Measurements from ENCODE around the gene WDR89. TPM values are rescaled to one million over a fixed set of nuclear protein-coding genes. Genes with fewer than 3 reads are reported as not detected.

The WDR89 gene
- total and polyA plus RNA-seq, 9 donors, result 6.7 to 20.2 (median 13.4) TPM

DNA sequence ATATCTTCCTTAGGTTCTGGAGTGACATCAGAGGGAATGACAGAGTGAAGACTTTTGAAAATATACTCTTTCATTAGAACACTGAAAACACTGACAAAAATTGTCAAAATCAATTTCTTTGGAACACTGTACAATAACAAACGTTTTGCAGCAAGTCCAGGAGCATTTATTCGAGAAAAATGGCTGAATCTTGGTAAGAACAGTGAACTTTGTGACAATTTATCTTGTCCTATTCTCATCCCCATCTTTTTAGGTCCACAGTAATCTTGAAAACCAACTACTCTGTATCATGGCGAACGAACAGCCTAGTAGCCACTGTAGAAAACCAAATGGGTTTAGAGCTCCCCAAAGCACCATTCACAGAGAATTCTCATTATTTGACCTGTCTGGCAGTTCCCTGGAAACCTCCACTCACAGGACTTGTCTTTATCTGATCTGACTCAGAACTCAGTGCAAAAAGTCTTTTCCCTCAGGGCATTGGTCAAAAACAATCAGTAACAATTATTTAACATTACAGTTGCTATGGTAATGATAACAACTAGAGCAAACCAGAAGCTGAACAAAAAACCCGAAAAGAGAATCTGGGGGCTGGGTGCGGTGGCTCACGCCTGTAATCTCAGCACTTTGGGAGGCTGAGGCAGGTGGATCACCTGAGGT is 78.2 kb downstream of the WDR89 start:
- WGBS, 3 donors, result 80 to 83% (median 81%) methylated on average over 7 of the region's 7 CpGs

DNA sequence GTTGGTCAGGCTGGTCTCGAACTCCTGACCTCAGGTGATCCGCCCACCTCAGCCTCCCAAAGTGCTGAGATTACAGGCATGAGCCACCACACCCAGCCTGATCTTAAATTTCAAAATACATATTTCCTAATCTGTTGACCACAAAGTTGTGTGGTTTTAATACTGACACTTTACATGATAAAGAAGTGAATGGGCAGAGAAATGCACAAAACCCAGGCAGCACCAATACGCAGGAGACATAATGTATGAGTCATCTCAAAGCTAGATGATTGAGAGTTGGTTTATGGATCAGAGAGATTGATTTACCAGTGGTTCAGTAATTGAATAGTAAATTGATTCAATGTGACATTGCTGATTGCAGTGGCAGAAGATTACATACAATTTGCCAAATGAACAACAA is 79.3 kb downstream of the WDR89 start:
- H3K36me3 ChIP-seq, result no peaks in the 10 kb centered on the region
- WGBS, 3 donors, result 89 to 95% (median 91%) methylated on average over 3 of the region's 3 CpGs

More for the DNA sequence above, 78.2 kb downstream of the WDR89 start:
- TF ChIP-seq EP300 (IDR thresholded peaks at IDR 0.05) (no peak), POLR2A (IDR thresholded peaks at IDR 0.05) (no peak)
- TF ChIP-seq, protein P1, sequence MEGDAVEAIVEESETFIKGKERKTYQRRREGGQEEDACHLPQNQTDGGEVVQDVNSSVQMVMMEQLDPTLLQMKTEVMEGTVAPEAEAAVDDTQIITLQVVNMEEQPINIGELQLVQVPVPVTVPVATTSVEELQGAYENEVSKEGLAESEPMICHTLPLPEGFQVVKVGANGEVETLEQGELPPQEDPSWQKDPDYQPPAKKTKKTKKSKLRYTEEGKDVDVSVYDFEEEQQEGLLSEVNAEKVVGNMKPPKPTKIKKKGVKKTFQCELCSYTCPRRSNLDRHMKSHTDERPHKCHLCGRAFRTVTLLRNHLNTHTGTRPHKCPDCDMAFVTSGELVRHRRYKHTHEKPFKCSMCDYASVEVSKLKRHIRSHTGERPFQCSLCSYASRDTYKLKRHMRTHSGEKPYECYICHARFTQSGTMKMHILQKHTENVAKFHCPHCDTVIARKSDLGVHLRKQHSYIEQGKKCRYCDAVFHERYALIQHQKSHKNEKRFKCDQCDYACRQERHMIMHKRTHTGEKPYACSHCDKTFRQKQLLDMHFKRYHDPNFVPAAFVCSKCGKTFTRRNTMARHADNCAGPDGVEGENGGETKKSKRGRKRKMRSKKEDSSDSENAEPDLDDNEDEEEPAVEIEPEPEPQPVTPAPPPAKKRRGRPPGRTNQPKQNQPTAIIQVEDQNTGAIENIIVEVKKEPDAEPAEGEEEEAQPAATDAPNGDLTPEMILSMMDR (IDR thresholded peaks at IDR 0.05), result no peak
- no peak overlapping the region for H3K4me3 ChIP-seq
- no peaks in the 10 kb centered on the region for H3K4me1 ChIP-seq (ENCODE audit: insufficient read depth)
- H3K36me3 ChIP-seq, result no peaks in the 10 kb centered on the region
- H3K9me3 ChIP-seq, result no peaks in the 10 kb centered on the region
- H3K27ac ChIP-seq, result no peak overlapping the region
- intact Hi-C loops (cut with DNase I), result no loop called here
- no peaks in the 10 kb centered on the region for H3K27me3 ChIP-seq
- DNase-seq, result no peak

DNA sequence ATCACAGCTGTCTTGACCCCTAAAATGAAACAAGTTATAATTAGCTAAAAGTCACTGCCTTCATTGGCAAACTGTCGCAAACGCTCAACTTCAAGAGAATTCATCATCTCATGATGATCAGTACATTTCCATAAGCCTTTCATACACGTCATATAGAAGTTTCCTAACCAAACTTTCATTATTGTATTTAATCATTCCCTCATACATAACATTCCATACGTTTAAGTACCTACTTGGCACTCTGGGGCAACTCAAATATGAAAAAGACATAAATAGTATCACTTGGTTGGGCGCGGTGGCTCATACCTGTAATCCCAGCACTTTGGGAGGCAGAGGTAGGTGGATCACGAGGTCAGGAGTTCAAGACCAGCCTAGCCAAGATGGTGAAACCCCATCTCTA is 86.1 kb downstream of the WDR89 start:
- TF ChIP-seq, protein P1 (IDR thresholded peaks at IDR 0.05), result no peak
- TF ChIP-seq POLR2A (IDR thresholded peaks at IDR 0.05), result no peak
- TF ChIP-seq EP300 (IDR thresholded peaks at IDR 0.05), result no peak
- H3K4me1 ChIP-seq (ENCODE audit: insufficient read depth), result no peaks in the 10 kb centered on the region
- no peaks in the 10 kb centered on the region for H3K36me3 ChIP-seq
- no peak overlapping the region for H3K27ac ChIP-seq
- WGBS, 3 donors, result 83 to 86% (median 86%) methylated on average over 7 of the region's 7 CpGs
- no peak overlapping the region for H3K4me3 ChIP-seq
- intact Hi-C loops (cut with DNase I), result no loop called here
- H3K9me3 ChIP-seq, result no peaks in the 10 kb centered on the region
- no peaks in the 10 kb centered on the region for H3K27me3 ChIP-seq
- DNase-seq, result no peak

More for the DNA sequence above, 79.3 kb downstream of the WDR89 start:
- H3K27me3 ChIP-seq, result no peaks in the 10 kb centered on the region
- no peak for DNase-seq
- no peaks in the 10 kb centered on the region for H3K9me3 ChIP-seq
- H3K4me1 ChIP-seq (ENCODE audit: insufficient read depth), result no peaks in the 10 kb centered on the region
- intact Hi-C loops (cut with DNase I), result no loop called here
- no peak overlapping the region for H3K4me3 ChIP-seq
- TF ChIP-seq POLR2A (IDR thresholded peaks at IDR 0.05), result no peak
- TF ChIP-seq, protein P1 (IDR thresholded peaks at IDR 0.05), result no peak
- TF ChIP-seq EP300 (IDR thresholded peaks at IDR 0.05), result no peak
- H3K27ac ChIP-seq, result no peak overlapping the region

DNA sequence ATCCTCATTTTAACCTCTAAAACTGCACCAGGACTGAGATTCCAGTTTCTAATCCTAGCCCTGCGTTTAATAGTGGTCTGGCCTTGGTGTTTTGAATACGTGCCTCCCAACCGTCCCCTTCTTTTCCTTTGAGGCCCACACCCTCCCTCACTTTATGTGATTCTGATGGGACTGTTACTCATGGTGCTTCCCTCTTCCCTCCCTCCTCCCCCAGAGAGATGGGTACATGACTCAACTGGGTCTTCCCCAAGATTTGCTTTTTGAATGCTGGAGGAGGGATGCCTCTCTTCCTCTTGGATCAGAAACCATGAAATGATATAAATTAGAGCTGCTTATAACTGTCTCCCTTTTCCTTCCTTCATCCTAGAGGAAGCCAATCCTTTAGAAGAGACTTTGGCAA is 90.3 kb downstream of the WDR89 start:
- no peak for TF ChIP-seq POLR2A (IDR thresholded peaks at IDR 0.05)
- TF ChIP-seq, protein P1 (IDR thresholded peaks at IDR 0.05), result no peak
- TF ChIP-seq EP300 (IDR thresholded peaks at IDR 0.05), result no peak
- intact Hi-C loops (cut with DNase I), result no loop called here
- no peak for DNase-seq

More for the DNA sequence above, 90.3 kb downstream of the WDR89 start:
- Histone ChIP-seq H3K4me1 (ENCODE audit: insufficient read depth) (no peaks in the 10 kb centered on the region), H3K27me3 (no peaks in the 10 kb centered on the region), H3K36me3 (no peaks in the 10 kb centered on the region), H3K4me3 (no peak overlapping the region), H3K27ac (no peak overlapping the region), H3K9me3 (no peaks in the 10 kb centered on the region)
- WGBS, 3 donors, result 31 to 49% (median 42%) methylated on average over 3 of the region's 3 CpGs

All from ovary (tissue), 9 donors.